Left hindlimb (tissue), 1 donor: ENCODE measurements around the gene ADARB2.

Experiments used
- DNase-seq: peaks from one replicate; pipeline ENCODE4 v3.0.0-alpha.2; 2018

The ADARB2 gene

DNA sequence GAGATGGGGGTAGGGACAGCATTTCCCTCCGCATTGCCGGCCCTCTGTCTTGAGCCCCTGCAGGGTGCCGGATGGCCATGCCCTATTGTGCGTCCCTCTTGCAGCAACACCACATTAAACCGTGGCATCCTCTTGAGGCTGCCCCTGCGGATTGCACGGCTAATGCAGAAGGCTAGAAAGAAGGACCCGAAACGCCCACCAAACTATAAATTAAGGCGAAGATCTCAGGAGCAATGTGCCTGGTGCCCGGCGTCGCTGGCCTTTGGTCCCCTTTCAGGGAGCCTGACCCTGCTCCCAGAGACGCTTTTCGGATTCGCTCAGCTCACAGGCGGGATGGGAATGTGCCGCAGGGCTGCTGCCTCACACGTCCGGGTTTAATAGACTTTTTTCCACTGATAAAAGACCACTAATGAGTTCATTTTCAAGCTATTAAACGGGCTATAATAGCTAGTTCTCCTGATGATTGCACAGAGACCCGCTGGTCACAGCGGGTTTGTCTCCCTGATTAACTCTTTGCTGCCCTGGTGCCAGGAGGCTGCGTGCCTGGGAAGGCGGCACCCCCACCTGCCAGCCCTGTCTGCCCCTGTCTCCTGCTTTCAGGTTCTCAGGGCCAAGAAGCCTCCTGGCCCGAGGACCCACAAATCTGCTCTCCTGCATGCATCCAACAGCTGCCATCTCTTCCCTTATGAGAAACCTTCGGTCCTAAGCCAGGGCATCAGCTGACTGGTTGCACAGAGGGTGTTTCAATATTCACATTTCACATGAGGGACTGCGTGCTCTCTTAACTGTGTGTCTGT lies 128.3 kb downstream of the ADARB2 start:
- no peak for DNase-seq

DNA sequence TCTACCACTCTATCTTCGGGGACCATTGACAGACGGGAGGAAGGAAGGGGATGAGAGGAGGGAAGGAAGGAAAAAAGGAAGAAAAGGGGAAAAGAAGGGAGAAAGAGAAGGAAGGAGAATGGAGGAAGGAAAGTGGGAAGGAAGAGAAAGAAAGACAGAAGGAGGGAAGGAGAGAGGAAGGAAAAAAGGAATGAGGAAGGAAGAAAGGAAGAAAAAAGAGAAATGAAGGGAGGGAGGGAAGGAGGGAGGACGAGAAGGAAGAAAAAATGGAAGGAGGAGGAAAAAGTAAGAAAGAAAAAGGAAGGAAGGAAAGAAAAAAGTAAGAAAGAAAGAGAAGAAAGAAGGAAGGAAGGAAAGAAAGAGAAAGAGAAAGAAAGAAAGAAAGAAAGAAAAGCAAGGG lies 128.9 kb downstream of the ADARB2 start:
- DNase-seq, result no peak

DNA sequence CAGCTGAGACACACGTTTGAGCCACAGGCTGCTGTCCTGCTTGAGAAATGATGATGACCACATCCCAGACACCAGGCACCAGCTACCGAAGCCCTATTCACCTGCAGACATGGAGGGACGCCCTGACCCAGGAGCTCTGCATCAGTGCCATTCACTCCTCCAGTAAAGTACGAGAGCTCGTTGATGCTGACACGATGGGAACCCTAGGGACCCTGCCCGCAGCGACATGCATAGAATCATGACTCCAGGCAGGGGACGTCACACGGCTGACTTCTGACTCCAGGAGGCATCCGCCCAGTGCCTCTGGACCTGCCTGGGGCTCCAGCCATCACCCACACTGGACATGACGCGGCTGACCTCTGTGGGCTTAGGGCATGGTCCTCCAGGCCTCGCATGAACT lies 129.9 kb downstream of the ADARB2 start:
- DNase-seq, result no peak

DNA sequence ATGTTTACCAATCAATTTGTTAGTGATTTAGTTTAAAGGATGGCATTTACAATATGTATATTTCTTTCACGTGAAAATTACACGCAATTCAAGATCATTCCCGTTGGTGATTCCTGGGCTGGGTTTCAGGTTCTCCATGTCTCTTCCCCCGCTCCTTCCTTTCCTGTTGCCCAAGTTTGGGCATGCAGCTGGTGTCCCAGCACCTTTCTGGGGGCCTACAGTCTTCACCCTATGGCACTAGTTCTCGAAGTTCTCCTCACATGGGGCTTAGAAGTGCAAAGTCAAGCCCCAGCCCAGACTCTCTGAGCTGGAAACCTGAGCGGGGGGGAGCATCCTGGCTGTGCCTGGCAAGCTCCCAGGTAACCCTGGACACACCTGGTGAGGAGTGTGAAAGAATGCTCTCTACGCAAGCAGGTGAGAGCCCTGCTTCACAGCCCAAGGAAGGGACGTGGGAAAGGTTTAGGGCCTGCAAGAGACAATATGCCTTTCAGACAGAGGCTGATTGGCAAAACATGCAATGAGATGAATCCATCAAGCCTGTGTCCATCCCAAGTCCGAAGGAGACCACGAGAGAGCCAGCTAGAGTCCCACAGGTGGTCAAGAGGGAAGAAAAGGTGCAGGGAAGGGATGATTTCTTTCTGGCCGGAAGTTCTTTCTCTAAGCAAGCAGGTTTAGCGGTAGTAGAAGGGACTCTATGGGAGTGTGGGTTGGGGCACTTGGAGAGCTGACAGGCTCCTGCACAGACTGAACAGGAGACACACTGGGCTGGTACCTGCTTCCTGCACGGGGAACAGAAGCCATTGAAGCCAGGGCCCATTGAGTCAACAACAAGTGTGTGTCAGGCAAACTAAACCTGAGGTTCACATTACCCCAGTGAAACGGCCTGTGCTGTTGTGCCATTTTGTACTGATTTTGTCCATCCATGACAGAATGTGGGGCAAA lies 131.1 kb downstream of the ADARB2 start:
- no peak for DNase-seq

DNA sequence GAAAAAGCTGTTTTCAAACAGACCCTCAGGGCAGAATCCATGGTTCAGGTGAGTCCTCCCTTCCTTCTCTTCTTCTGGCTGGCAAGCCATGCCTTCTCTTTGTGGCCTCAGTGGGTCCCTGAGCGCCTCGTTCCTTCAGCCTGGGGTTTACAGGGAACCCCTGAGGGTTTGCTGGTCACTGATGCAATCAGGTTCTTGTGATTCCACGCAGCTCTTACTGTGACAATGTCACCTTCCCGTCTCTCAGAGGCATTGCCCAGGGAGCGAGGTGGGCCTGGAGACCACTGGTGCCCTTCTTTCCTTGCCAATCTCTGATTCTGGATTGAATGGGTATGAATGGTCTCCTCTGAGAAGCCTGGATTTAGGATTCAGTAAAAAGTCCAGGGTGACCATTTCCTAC lies 132.2 kb downstream of the ADARB2 start:
- no peak for DNase-seq

DNA sequence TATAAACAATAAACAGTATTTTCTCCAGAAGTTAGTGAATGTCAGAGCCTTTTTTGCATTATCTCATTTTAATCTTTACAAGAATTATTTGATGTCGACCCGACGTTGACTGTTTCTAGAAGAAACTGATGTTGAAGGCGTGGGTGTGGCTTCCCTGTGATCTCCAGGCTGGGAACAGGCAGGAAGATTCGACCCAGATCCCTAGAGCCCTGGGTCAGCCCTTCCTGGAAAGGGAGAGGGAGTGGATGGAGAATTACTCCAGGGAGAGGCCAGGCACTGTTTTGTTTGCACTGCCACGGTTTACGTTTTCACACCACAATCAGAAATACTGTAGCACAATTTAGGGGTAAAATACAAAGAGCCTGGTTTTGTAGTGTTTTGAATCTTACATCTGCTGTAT lies 133.1 kb downstream of the ADARB2 start:
- DNase-seq, result no peak

DNA sequence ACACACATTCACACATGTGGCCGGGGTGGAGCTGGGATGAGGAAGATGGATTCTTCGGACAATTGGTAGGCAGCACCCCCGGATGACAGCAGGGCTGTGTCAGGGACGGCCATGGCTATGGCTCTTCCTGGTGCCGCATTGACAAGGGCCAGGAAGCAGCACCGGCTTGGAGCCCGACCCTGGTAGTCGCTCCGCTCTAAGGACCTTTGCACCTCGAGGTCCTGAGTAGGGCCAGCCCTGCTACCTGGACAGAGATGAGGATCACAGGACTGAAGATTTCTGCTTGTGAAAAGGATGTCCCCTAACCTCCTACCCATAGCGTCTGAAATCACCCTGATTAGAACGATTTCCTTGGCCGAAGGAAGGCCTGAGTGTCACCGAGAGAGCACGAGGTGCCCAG lies 134.1 kb downstream of the ADARB2 start:
- DNase-seq, result no peak

DNA sequence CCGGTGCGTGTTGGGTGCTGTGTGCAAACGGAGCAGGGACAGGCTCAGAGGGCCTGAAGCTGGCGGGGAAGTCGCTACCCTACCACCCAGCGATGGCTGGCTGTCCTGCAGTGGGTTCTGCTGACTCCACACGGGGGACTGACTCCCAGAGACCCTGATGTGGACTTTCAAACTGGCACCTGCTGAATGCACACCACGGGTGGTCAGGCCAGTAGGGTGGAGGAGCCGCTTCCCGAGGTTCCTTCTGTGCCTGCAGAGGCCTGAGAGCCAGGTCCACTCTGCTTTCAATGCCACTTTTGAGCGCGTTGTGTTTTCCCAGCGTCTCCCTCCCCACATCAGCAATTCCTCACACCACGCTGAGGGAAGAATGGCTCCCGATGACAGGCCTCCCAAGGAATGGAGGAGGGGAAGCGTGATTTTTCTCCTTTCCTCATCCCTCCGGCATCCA lies 135.3 kb downstream of the ADARB2 start:
- DNase-seq, result no peak

DNA sequence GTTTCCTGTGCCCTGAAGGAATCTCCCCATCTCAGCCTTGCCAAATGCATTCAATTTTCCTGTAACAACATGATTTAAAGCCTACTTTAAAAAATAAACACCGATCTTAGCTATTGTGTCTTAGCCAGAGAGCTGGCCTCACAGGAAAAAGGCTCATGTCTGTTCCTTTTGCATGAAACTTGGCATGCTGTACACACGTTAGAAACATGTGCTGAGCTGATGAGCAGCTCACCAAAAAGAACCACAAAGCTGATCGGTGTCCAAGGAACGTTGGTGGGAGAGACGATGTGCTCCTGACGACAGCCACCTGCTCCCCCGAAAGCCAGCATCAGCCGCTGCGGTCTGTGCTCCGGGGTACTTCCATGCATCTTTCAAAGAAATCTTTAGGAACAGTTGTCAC lies 135.9 kb downstream of the ADARB2 start:
- DNase-seq, result no peak

DNA sequence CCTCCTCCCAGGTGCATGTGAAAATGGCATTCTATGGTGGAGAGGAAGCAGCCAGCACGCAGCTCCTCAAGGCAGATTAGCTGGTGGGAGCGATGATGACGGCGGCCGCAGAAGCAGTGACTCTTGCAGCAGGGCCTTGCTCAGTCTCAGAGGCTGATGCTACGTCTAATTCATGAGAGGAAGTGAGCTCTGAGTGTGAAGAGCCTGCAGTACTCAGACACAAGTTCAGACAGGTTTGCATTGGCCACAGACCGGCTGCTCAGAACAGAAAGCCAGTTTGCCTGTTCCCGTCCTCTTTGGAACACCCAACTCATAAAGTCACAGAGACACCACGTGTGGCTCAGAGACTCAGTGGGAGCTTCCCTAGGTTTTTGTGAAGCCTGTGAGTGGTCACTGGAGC lies 136.5 kb downstream of the ADARB2 start:
- no peak for DNase-seq

DNA sequence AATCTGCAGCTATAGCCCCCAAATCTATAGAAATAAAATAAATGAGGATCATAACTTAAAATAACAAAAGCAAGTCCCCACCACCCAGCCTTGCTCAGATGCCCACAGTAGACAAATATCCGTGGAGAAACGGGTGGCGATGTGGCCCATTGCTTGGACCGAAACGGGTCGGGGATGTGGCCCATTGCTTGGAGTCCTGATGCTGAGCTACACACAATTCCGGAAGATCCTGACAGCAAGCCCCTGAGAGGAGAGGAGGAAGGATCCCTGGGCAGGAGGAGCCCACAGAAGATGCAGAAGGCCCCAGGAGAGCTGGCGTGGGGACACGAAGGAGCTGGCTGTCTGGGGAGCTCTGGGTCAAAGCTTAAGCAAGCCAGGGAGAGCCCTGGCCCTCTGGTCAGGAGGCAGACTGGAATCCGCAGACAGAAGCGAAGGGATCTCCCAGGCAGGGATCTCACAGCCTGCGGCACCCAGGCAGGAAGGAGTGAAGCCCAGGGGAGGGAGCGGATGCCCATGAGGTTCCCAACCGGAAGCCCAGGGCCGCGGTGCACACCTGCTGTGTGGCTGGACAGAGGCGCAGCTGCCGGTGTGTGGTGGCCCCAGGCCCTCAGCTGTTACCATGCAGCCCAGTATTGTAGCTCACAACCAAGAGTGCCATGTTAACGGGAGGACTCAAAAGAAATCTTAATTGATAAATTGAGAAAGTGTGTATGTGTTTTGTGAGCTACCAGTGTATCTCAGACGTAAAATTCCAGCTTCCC lies 138.8 kb downstream of the ADARB2 start:
- no peak for DNase-seq

DNA sequence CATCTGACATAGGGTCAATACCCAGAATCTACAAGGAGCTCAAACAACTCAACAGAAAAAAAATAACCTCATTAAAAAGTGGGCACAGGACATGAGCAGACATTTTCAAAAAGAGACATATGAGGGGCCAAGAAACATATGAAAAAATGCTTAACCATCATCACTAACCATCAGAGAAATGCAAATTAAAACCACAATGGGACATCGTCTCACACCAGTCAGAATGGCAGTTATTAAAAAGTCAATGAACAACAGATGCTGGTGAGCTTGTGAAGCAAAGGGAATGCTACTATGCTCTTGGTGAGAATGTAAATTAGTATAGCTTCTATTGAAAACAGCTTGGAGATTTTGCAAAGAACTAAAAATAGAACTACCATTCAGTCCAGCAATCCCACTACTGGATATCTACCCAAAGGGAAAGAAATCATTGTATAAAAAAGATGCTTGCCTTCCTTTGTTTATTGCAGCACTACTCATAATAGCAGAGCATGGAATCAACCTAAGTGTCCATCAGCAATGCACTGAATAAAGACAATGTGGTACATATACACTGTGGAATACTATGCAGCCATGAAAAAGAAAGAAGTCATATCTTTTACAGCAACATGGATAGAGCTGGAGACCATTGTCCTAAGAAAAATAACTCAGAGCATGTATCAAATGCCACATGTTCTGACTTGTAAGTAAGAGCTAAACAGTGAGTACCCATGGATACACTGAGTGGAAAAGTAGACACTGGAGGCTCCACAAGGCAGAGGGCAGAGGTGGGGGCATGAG lies 139.8 kb downstream of the ADARB2 start:
- DNase-seq, result no peak

DNA sequence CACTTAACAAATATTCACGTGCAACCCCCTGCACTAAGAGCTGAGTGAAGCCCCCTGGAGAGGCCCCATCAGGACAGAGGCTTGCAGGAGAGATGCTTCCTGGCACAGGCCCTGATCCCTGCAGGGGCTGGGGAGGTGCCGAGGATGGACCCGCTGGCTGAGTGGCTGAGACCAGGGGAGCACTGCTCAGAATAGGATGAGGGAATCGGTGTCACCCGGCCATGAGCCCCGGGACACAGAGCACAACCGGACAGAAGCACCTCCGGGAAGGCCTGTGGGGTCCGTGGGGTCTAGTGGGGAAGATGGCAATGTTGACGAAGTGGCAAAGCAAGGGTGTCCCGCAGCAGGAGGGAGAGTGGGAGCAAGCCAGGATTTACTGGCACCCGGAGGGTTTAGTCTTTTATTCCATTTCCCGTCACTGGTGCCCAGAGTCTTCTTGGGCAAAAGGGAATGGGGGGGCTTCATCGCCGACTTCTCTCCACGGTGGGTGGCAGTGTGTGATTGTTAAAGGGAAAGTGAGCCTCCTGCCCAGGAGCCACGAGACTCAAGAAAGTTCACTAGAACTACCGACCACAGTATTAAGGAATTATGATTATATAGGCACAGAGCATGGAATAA lies 140.7 kb downstream of the ADARB2 start:
- no peak for DNase-seq

DNA sequence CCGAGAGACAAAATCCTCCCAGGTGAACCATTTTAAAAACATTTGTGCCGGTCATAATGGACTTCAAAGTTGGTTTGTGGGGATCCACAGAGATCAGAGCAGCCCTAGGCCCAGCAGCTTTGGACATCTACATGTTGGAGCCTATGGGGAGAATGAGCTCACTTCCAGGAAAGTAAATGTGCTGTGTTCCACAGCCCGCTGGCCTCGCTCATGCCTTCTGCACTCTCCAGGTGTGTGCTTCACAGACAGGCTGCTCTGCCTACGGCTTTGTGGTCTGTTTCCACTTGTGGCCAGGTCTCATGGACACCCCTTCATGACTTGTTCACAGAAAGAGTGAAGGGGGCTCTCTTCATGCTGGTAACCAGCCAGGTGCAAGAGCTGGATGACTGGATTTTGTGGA lies 141.6 kb downstream of the ADARB2 start:
- no peak for DNase-seq

DNA sequence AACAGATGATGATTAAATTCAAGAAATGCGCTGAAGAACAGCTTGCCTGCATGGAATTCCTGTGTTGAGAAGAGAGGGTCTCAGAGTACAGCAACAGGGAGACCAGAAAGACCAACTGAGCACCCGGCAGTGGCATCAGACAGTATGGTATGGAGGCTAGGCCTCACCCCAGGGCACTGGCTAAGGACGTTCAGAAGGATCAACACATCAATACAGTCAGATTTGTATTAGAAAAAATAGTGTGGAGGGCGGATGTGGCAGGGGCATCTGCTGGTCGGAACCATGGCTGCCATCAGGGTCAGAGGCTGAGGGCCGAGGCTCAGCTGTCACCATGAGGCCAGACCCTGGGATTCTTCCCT lies 142.1 kb downstream of the ADARB2 start:
- no peak for DNase-seq

DNA sequence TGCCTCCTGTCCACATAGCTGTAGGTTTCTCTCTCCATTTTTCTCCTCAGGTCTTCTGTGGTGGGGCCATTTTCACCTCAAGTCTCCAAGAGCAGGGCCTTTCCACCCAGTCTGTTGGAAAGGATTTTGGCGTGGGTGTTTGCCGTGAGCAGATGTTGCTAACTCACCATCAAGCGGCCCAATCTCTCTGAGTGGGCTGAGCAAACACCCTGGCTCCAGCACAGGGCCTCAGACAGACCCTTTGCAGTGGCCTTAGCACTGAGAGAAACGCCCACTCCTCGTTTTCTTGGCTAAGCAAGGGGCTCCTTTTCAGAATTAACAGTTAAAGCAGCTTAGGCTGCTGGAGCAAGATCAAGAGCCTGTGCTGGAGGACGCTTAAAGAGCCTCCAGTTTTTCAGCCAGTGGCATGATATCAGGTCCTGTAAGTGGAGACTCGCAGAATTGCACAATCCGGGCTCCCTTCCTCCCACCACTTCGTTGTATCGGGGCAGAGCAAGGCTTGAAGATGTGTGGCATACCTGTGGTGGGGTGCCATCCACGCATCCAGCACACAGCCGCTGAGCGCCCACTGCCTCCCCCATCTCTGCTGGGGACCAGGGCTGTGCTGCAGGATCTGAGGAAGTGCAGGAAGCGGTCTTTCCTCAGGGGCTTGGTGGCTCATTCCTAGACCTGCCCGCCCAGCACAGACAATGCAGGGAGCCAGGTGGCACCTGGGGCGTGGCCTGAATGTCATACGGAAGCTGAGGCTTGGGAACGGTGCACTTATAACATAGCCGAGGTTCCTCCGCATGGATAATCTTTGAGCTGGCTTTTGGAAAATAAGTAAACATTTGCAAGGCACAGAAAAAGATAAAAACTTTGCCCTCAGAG lies 142.7 kb downstream of the ADARB2 start:
- no peak for DNase-seq

DNA sequence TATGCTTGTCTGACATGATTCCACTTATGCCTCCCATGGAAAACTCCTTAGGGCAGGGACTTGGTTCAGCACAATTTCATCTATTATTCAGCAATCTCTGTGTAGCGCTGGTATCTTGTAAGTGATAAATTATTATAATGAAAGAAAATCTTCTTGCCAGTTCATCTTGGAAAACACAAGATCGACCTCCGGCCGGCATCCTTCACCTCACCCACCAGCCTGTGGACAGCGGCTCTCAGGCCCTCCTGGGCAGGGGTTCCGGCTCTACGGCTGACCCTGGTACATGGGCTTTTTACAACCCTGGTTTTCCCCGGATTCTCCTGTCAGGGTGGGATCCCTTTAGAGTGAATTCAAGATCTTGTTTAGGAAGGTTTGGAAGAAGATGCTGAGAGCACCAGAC lies 145.6 kb downstream of the ADARB2 start:
- DNase-seq, result no peak

DNA sequence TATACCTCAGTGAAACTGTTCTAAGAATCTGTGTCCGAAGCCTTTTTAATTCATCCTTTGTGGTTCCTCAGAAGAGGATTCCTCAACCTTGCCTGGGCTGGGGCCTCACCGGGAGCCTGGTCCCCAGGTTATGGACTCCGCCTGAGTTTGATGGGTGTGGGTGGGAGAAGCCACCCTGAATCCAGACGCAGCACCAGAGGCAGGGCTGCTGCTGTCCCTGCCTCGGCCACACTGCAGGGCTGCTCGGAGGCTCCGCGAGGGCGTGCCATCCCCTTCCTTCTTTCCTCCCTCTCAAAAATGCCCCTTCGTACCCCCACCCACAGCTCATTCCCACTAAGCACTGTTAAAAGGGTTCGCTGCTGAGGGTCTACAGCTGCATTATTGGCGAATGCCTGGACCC lies 146.3 kb downstream of the ADARB2 start:
- no peak for DNase-seq

DNA sequence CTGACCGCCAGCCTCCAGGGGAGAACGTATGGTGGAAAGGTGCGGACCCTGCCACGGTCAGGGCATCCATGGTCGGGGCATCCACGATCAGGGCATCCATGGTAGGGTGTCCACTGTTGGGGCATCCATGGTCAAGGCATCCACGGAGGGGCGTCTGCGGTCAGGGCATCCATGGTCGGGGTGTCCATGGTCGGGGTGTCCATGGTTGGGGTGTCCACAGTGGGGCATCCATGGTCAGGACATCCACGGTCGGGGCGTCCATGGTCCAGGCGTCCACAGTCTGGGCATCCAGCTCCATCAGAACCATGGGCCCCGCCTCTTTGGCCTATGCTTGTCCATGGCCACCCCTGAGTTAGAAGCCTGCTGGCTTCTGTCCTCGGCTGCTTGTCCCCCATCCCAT lies 148.1 kb downstream of the ADARB2 start:
- no peak for DNase-seq

DNA sequence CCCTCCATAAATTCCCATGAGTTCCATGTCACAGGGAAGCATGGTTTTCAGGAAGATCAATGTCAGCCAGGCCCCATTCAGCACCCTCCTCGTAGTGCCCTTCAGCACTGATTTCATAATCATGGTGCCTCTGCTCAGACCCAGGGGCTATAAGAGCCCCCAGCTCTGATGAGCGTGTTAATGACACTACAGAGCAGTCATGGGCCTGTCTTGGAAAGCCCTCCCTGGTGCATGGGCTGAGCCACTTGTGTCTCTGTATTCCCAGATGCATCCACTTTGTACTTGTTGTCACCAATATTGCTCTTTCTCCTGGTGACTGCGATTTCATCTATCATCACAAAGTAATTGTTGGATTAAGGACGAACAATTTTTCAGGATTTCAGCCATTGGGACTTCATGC lies 154.6 kb downstream of the ADARB2 start:
- no peak for DNase-seq

DNA sequence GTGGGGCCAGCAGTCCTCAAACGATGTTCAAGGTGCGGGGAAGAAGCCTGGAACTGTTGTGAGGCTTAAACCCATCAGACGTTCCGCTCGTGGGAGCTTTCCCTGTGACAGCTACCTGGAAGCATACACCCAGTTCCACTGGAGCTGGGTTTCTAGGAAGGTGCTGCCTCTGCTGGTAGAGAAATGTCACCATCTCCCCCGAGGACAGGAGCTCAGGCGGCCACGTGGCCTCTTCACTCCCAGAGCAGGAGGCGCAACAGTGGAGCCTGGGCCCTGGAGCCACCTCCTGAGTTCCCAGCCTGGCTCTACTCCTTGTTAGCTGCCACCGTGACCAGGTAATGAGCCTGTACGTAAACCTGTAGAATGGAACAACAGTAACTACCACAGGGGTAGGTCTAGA lies 156.1 kb downstream of the ADARB2 start:
- no peak for DNase-seq
